ENCODE measurements around the gene CDC5L.

Gene CDC5L

GRCh38 chr6:44476849-44477248, 89.3 kb downstream of the CDC5L start:
- DNase-seq: no peak

- no peak for DNase-seq
Measured at GRCh38 chr6:44477293-44477894, 89.9 kb downstream of the CDC5L start.

GRCh38 chr6:44478158-44478557, 90.7 kb downstream of the CDC5L start:
- peak; percentile 51 to 78 (median 68) for DNase-seq

- DNase-seq: peak in 1 of 4 experiments; percentile 19
Measured at GRCh38 chr6:44478591-44479254, 91.2 kb downstream of the CDC5L start.

GRCh38 chr6:44480097-44480541, 92.6 kb downstream of the CDC5L start:
- no peak for DNase-seq

GRCh38 chr6:44481056-44481455, 93.5 kb downstream of the CDC5L start:
- DNase-seq: no peak

GRCh38 chr6:44481760-44482159, 94.3 kb downstream of the CDC5L start:
- DNase-seq: no peak

GRCh38 chr6:44485601-44486401, 98.3 kb downstream of the CDC5L start:
- no peak for DNase-seq

GRCh38 chr6:44487002-44487401, 99.5 kb downstream of the CDC5L start:
- no peak for DNase-seq

GRCh38 chr6:44487586-44487985, 100.1 kb downstream of the CDC5L start:
- no peak for DNase-seq

- DNase-seq: peak in 2 of 4 experiments; percentile 28 to 29
Measured at GRCh38 chr6:44489910-44490604, 102.6 kb downstream of the CDC5L start.

- DNase-seq: no peak
Measured at GRCh38 chr6:44493132-44493531, 105.6 kb downstream of the CDC5L start.

- DNase-seq: no peak
Measured at GRCh38 chr6:44493593-44493992, 106.1 kb downstream of the CDC5L start.

- DNase-seq: peak in 3 of 4 experiments; percentile 20 to 31 (median 21)
Measured at GRCh38 chr6:44494011-44494501, 106.5 kb downstream of the CDC5L start.

GRCh38 chr6:44495036-44495901, 107.8 kb downstream of the CDC5L start:
- DNase-seq: no peak

- no peak for DNase-seq
Measured at GRCh38 chr6:44496665-44497369, 109.3 kb downstream of the CDC5L start.

- DNase-seq: peak in 3 of 4 experiments; percentile 6 to 24 (median 17)
Measured at GRCh38 chr6:44497807-44498206, 110.3 kb downstream of the CDC5L start.

- DNase-seq: no peak
Measured at GRCh38 chr6:44498436-44498835, 110.9 kb downstream of the CDC5L start.

GRCh38 chr6:44499609-44500008, 112.1 kb downstream of the CDC5L start:
- no peak for DNase-seq

All from suppressor macrophage (primary cell).